GM21515 (cell line): ENCODE results near the gene AHDC1.

ENCODE experiments used
- ATAC-seq: cut with Tn5 transposase; IDR thresholded peaks from one replicate; pipeline ENCODE4 v1.9.1; 2021; ENCODE audit not compliant: unreplicated experiment

AHDC1 gene

GRCh38 chr1:27585684-27586083, 18.3 kb downstream of the AHDC1 start:
- ATAC-seq: no peak

GRCh38 chr1:27584453-27584852, 19.5 kb downstream of the AHDC1 start:
- no peak for ATAC-seq

- ATAC-seq: no peak
These were observed 20.5 kb downstream of the AHDC1 start for GRCh38 chr1:27583479-27583878.

GRCh38 chr1:27581823-27582243, 22.1 kb downstream of the AHDC1 start:
- ATAC-seq: no peak

DNA sequence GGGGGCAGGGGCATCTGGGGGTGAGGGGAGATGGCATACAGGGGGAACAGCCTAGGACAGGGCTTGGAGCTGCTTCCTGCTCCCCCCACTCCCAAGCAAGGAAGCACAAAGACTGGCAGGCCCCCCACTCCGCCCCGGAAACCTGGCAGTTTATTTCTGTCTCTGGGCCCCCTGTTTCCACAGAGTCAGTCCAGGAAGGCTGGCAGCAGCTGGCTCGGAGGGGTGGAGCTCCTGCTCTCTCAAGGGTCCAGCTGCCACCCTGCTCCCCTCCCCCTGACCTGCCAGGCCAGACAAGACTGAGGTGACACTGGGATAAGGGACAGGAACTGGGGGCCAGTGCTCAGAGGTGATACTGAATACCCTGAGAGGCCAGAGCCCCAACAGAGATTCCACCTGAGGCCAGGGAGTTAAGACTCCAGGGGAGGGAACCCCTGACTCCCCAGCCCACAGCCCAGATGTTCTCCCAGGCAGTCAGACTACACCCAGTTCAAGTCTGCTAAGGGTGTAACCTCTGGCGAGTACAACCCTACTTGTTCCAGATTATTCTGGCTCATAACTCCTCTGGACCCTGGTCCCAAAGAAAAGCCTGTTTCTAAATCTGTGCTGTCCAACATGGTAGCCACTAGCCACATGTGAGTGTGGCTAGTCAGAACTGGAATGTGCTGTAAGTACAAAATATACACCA, 26.3 kb downstream of the AHDC1 start:
- ATAC-seq: no peak

- ATAC-seq: no peak
These were observed 27.1 kb downstream of the AHDC1 start for GRCh38 chr1:27576806-27577227.

GRCh38 chr1:27575840-27576331, 28.1 kb downstream of the AHDC1 start:
- no peak for ATAC-seq

GRCh38 chr1:27574871-27575831, 28.8 kb downstream of the AHDC1 start:
- no peak for ATAC-seq

DNA sequence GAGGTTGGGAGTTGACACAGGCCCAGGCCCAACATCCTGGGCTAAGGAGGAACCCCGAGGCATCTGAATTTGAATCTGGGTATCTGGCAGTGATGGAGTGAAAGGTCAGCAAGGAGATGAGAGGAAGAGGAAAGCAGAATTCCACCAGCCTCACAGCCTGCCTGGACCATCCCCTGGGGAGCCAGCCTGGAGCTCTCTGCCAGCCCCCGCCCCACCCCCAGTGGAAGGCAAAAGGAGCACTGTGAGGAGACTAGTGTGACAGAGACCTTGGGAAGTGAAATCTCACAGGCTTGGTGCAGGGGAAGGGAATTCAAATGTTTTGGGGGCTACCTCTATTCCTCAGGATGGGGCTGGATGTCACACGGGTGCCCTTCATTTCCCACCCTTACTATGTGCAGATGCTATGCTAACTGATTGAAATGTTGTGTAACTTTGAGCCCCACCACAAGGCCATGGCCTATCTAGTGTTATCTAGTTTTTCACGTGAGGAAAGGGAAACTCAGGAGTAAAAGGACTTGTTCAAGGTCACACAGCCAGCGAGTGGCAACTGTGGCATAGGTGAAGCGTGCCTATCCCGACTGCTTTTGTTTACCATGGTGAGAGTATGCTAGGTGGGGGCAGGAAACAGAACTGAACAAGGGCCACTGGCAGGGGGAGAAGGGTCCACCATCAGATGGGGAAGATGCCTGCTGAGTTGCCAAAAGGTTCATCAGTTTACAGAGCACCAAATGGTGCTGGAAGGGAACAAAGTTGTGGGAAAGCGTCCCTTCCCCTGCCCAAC, 29.8 kb downstream of the AHDC1 start:
- ATAC-seq: no peak

DNA sequence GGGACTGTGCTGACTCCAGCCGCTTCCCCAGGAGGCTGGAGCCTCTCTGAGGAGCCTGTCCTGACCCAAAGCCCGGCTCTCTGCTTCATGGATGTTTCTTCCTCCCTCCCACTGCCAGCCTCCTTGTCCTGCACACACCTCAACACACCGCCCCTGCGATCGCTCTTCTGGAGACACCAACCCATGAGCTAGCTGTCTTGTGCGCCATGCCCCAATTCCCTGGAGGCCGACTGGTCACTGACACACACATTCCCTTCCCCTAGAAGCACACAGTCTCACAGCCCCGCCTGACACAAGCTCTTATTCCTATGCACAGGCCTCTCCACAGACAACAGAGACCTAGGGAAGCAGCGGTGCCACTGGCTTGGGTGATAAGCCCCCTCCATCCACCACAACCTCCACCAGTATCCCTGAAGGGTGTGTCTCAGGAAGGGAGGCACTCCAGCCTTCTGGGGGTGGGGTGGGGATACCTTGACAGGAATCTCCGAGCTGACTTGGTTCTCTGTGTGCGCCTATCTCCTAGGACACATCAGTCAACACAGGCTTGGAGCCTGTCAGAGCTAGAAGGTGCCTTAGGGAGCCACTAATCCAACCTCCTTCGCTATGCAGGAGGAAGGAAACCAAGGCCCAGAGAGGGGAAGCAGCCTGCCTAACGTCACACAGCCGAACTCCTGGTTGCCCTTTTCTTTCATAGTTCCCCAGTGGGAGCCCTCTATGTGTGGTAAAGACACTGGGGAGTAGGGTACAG, 31.1 kb downstream of the AHDC1 start:
- no peak for ATAC-seq

DNA sequence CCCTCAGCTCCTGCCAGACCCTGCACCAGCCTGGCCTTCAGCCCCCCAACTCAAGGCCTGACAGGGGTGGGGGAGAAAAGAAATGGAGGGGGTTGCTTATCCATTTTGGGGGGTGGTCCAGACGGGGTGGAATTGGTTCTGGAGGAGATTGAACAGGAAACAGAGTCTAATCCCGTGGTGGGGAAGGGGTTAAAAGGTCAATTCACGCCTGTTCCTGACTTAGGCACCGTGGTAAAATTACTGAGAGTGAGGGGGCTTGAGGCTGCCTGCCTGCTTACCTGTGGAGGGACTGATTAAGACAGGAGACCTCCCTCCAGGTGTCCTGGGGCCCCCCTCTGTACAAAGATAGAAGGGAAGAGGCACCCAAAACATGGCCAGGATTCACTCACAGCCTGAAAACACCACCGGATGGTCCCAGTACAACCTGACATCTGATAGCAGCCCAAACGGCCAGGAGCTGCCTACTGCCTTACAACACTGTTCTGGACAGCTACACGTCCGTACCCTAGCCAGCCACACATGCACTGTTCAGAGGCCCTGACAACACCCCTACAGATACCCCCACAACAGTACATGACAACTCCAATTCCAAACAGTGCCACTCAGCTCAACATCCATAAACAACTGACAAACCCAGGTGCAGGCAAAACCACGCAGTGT, 31.8 kb downstream of the AHDC1 start:
- no peak for ATAC-seq

DNA sequence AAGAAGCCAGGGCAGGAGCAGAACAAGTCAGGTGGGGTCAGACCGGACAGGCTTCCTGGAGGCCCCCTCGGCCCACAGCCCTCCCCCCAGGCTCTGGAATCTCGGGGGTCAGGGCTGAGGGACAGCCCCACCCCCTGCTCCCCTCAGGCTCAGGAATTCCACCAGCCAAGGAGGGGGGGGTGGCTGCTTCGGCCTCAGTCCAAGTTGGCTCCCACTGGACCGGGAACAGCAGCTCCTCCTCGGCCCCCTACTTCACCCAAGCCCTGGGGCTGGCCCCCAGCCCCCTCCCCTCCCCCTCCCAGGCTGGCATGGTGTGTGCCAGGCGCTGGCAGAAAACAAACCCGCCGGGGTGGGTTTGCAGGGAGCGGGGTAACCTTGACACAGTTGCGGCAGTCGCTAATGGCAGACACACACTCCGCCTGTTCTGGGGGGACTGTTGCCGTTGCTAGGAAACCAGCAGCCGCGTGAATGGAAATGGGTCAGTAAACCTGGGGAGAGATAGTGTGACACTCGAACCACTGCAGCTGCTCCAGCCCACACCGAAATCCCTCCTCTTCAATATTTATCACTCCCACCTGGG, 32.4 kb downstream of the AHDC1 start:
- ATAC-seq: no peak

DNA sequence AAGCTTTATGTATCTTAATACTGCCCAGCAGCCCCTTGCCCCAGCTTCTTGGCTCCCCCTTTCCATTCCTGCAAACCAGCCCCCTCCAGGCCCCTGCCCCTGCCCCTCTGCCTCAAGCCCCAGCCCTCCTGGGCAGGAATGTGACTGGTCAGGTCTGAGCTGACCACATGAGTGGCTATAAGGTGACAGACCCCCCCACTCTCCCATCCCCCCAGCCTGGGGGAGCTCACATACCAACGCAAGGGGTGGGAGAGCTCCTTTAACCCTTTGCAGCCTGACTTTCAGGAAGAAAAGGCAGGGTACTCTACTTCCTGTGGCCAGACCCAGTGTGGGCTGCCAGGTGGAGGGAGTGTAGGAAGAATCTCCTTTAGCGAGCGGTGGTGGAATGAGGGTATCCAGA, 33.2 kb downstream of the AHDC1 start:
- no peak for ATAC-seq

GRCh38 chr1:27570356-27570755, 33.6 kb downstream of the AHDC1 start:
- ATAC-seq: no peak

GRCh38 chr1:27569506-27570291, 34.2 kb downstream of the AHDC1 start:
- ATAC-seq: no peak

DNA sequence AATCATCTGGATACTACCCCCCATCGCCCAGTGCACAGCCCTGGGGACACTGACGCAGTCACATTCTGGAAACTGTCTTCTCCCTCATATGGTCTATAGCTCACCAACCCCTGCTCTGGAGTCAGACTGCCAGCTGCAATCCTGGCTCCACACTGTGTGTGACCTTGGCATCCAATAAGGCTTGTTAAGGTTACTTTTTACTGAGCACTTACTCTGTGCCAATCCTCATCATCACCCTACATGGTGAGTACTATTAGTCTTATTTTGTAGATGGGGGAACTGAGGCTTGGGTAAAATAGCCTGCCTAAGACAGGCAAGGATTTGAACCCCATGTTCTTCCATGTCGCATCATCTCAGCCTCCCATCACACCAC, 34.9 kb downstream of the AHDC1 start:
- ATAC-seq: no peak

- ATAC-seq: peak; percentile 86
These were observed 35.5 kb downstream of the AHDC1 start for GRCh38 chr1:27568300-27569087.

GRCh38 chr1:27567971-27568299, 36.0 kb downstream of the AHDC1 start:
- ATAC-seq: no peak
